Left lung (tissue), 10 donors: ENCODE data around the gene FOLR3. TPM values are rescaled to one million over a fixed set of nuclear protein-coding genes. Genes with fewer than 3 reads are reported as not detected.
A peak's percentile ranks its signal among the peaks of the same experiment; 100 is the strongest.

Source experiments
- ATAC-seq: fragments of 200-7000 bp; cut with Tn5 transposase; one replicate; pipeline ENCODE4 v1.9.1; 2020; ENCODE audit warnings: moderate library complexity
- DNase-seq, 4 donors: peaks; one replicate each; pipeline ENCODE4 v3.0.0-alpha.2; 2013 to 2020
- H3K27ac ChIP-seq, 2 donors: fragments of 200-600 bp; sonication (generic) in 1 of 2; one replicate each; pipeline versions ENCODE4 v1.5.0 to v1.8.0; 2020 to 2021
- H3K27me3 ChIP-seq, 2 donors: fragments of 200-600 bp; sonication (generic) in 1 of 2; one replicate each; pipeline versions ENCODE4 v1.5.0 to v1.8.0; 2020 to 2021
- H3K36me3 ChIP-seq, 2 donors: fragments of 200-600 bp; sonication (generic) in 1 of 2; one replicate each; pipeline versions ENCODE4 v1.5.0 to v1.8.0; 2020 to 2021
- H3K4me1 ChIP-seq, 2 donors: fragments of 200-600 bp; one replicate each; pipeline ENCODE4 v1.8.0; 2021
- H3K4me3 ChIP-seq, 2 donors: fragments of 200-600 bp; sonication (generic) in 1 of 2; one replicate each; pipeline versions ENCODE4 v1.5.0 to v1.8.0; 2020 to 2021; ENCODE audit warnings: mild to moderate bottlenecking in 1 of 2
- H3K9me3 ChIP-seq, 2 donors: fragments of 200-600 bp; sonication (generic) in 1 of 2; one replicate each; pipeline versions ENCODE4 v1.5.0 to v1.8.0; 2020 to 2021
- CTCF ChIP-seq, 2 donors: fragments of 200-600 bp; sonication (generic) in 1 of 2; IDR thresholded peaks; one replicate each; pipeline versions ENCODE4 v1.5.0 to v1.8.0; 2021; ENCODE audit warnings: antibody characterized with exemption in 2 of 2
- intact Hi-C, 2 donors: fragments of 100-400 bp; cut with DNase I; formaldehyde crosslinking; loops; one replicate each; pipeline versions ENCODE4 v1.11.2 to v1.14.2; 2022
- polyA plus RNA-seq, 6 donors: library from polyadenylated mRNA; unstranded; fragments of 120-200 nt; gene quantifications; one replicate each; pipeline ENCODE4 v1.2.1, GENCODE V29; 2013; ENCODE audit not compliant: insufficient read length in 6 of 6
- total RNA-seq, 2 donors: library from RNA; stranded (reverse); fragmentation: NEBNext Ultra II Directional; extraction: Animal tissue kit (Norgen Biotek cat#: 25700); gene quantifications; one replicate each; pipeline ENCODE4 v1.2.1, GENCODE V29; 2021
- donor health status: DM: no; HTN: yes; CAD: no.
- donor health status: DM: no; HTN: no; CAD: no.

Gene FOLR3
- total and polyA plus RNA-seq, 8 donors: 0.32 to 15.6 (median 2.0) TPM

GRCh38 chr11:72112978-72113808, 22.3 kb upstream of the FOLR3 start:
- intact Hi-C loops: no loop called here
- Histone ChIP-seq H3K4me1 (peaks cover 8 to 16% of the 10 kb centered on the region in 2 donors), H3K9me3 (no peaks in the 10 kb centered on the region), H3K27me3 (no peaks in the 10 kb centered on the region), H3K27ac (peak overlapping the region; percentile 99 to 100), H3K36me3 (peaks cover 0 to 17% of the 10 kb centered on the region in 2 donors), H3K4me3 (peak overlapping the region; percentile 52 to 58)
- DNase-seq (no peak), ATAC-seq (no peak)
- TF ChIP-seq CTCF (IDR thresholded peaks at IDR 0.05): no peak

DNA sequence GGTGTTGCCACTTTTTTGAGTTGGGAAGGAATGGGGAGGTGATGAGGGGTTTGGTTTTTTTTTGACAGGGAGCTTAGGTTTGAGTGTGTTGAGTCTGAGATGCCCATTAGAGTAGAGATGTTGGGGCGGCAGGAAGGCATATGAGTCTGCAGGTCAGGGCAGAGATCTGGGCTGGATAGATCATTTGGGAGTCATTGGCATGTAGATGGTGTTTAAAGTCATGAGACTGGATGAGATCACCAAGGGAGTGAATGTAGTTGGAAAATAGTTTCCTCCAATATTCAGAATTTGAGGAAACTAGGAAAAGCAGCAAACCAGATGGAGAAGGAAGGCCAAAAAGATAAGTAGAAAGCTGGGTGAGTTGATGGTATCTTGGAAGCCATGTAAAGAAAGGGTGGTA, 21.0 kb upstream of the FOLR3 start:
- no peak for ATAC-seq
- Histone ChIP-seq H3K4me3 (no peak overlapping the region), H3K27me3 (no peaks in the 10 kb centered on the region), H3K9me3 (no peaks in the 10 kb centered on the region), H3K27ac (no peak overlapping the region), H3K36me3 (peaks cover 0 to 4% of the 10 kb centered on the region in 2 donors), H3K4me1 (peaks cover 8 to 21% of the 10 kb centered on the region in 2 donors)
- TF ChIP-seq CTCF (IDR thresholded peaks at IDR 0.05): no peak
- intact Hi-C loops: no loop called here
- DNase-seq: no peak

- TF ChIP-seq CTCF (IDR thresholded peaks at IDR 0.05): no peak
- no peak for ATAC-seq
- Histone ChIP-seq H3K4me3 (no peak overlapping the region), H3K36me3 (no peaks in the 10 kb centered on the region), H3K27me3 (no peaks in the 10 kb centered on the region), H3K4me1 (peaks cover 8 to 20% of the 10 kb centered on the region in 2 donors), H3K9me3 (no peaks in the 10 kb centered on the region), H3K27ac (peak overlapping the region in 1 of 2 donors; percentile 28)
- no peak for DNase-seq
- intact Hi-C loops: no loop called here
These were observed 19.3 kb upstream of the FOLR3 start for GRCh38 chr11:72116019-72116755.

DNA sequence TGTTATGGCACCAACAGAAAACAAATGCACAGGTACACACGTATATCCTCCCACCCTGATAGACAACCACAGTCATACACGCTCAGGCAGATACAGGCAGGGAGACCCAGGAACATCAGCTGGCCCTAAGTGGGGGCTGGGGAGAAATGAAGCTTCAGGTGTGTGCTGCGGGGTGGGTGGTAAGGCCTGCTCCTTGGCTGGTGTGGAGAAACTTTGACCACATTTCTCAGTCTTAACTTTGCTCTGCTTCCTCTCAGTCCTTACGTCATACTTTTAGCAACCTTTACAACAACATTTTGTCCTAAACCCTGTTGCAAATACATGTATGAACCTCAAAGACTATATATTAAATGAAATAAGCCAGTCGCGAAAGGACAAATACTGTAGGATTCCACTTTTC, 16.3 kb upstream of the FOLR3 start:
- no peak for TF ChIP-seq CTCF (IDR thresholded peaks at IDR 0.05)
- DNase-seq: no peak
- H3K4me1 ChIP-seq: peaks cover 0 to 14% of the 10 kb centered on the region in 2 donors
- H3K9me3 ChIP-seq: no peaks in the 10 kb centered on the region
- intact Hi-C loops: no loop called here
- H3K27ac ChIP-seq: peak overlapping the region in 1 of 2 donors; percentile 65
- H3K27me3 ChIP-seq: no peaks in the 10 kb centered on the region
- no peak overlapping the region for H3K4me3 ChIP-seq
- ATAC-seq: no peak
- no peaks in the 10 kb centered on the region for H3K36me3 ChIP-seq

DNA sequence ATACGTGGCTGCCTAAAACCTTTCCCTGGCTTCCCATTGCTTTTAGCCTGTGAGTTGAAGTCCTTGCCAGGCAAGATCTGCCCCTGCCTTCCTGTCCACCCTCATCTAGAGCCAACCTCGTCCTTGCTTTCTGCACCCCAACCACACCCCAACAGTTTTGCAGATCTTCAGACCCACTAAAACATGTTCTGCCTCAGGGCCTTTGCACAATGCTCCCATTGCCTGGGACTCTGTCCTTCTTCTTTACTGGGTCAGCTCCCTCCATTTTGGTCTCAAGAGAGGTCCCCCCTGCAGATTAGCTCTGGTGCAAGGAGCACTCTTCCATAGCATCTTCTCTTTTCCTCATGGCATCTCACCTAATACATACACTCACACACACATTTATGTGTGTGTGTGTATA, 14.6 kb upstream of the FOLR3 start:
- no peak for TF ChIP-seq CTCF (IDR thresholded peaks at IDR 0.05)
- Histone ChIP-seq H3K4me1 (peaks cover 0 to 19% of the 10 kb centered on the region in 2 donors), H3K4me3 (no peak overlapping the region), H3K27ac (no peak overlapping the region), H3K27me3 (no peaks in the 10 kb centered on the region), H3K9me3 (no peaks in the 10 kb centered on the region), H3K36me3 (no peaks in the 10 kb centered on the region)
- no peak for DNase-seq
- intact Hi-C loops: no loop called here
- ATAC-seq: no peak
